GM18519 (cell line): ENCODE results near the gene PRDM11.

Experiments used
- ATAC-seq: cut with Tn5 transposase; IDR thresholded peaks from one replicate; pipeline ENCODE4 v1.9.1; 2021; ENCODE audit warnings: mild to moderate bottlenecking, moderate library complexity; ENCODE audit not compliant: unreplicated experiment, low FRiP score

Gene PRDM11

DNA sequence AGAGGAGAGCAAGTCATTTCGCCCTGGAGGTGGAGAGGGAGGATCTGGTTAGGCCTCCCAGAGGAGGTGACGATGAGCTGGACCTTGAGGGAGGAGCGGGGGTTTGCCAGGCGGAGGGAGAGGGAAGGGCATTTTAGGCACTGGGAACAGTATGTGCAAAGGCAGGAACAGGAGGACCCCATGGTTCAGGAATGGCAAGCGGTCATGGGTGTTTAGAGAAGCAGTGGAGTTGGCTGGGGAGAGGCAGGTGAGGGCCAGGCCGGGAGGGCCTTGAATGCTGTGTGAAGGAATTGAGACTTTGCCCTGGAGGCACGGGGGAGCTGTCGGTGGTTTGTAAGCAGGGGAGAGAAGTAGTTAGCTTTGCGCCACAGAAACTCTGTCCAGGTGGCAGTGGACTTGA, 10.3 kb downstream of the PRDM11 start:
- no peak for ATAC-seq

DNA sequence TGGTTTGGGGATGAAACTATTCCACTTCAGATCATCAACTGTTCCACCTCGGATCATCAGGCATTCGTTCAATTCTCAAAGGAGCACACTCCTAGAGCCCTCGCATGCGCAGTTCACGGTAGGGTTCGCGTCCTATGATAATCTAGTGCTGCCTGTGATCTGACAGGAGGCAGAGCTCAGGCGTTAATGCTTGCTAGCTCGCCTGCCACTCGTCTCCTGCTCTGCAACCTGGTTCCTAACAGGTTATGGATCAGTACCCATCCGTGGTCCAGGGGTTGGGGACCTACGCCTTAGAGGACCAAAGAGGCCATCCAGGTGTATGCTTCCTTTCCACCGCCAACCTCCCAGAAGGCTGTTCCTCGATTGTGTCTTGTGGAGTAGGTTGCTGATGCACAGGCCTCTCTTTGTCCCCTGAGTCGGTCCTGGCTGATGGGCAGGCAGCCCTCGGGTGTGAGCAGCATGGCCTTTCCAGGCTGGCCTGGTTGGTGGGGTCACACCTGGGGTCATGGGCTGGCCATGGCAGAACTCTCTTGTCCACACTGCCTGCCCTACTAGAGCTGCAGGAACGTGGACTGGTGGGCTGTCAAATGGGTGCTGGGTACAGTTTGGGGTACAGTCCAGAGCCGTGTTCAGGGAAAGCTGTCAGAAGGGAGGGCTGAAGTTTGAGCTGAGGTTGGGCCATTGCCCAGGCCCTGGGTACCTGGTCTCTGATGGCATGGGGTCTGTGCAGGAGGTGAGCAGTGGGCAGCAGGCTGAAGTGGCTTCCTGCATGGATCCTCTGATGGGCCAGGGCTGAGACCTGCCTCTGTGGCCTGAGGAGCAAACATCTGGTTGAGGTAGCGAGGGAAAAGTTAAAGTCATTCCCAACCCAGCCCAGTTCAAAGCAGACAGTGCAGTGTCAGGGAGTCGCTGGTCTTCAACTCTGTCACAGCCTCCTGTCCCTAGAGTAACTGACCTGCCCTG, 11.1 kb downstream of the PRDM11 start:
- ATAC-seq, result no peak

DNA sequence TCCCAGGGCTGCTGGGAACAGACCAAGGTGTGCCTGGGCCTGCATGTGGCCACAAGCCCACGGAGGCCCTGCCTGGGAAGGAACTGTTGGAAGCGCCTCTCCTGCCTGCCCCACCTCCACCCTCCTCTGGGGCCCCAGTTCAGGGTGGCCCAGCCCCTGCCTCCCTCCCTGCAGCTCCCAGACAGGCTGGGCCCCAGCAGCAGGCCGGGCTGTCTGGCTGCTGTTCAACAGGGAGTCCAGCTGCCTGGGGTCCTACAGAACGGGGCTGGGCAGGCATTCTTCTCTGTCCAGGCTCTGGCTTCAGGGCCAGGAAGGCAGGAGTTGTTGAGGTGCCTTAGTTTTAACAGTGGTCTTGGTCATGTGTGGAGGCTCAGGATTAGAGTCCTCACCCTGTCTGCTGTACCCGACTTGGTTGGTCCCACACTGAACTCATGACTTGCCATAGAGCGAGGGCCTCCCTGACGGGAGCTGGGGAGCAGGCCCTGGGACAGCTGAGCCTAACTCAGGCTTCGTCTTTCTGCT, 11.8 kb downstream of the PRDM11 start:
- ATAC-seq, result no peak

DNA sequence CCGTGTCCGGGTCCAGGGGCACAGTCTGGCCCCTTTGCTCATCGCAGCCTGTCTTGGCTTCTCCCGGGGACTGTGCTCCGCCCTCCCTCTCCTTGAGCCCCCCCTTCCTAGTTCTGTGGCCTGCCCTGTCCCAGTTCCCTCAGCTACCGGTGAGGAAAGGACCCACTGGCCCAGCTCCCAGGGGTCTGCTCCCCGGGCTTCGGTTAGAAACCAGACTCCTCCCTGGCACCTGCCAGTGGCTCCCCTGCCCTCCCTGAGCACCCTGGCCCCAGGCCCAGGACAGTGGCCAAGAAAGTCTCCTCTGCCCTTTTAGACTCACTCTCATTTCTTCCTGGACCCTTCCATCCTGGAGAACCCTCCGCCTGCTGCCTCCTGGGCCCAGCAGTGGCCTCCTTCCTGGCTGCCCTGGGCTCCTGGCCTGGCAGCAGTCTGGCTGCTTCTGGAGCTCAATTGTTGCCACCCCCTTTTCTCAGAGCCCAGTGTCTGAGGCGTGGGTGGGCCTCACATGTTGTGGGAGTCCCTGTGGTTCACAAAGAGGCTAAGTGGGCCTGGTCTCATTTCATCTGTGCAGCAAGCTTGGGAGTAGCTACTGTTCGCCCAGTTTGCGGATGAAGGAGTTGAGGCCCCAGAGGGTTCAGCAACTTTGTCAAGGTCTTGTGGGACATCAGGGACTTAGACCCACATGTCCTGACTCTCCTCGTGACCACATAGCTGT, 12.6 kb downstream of the PRDM11 start:
- ATAC-seq, result no peak

DNA sequence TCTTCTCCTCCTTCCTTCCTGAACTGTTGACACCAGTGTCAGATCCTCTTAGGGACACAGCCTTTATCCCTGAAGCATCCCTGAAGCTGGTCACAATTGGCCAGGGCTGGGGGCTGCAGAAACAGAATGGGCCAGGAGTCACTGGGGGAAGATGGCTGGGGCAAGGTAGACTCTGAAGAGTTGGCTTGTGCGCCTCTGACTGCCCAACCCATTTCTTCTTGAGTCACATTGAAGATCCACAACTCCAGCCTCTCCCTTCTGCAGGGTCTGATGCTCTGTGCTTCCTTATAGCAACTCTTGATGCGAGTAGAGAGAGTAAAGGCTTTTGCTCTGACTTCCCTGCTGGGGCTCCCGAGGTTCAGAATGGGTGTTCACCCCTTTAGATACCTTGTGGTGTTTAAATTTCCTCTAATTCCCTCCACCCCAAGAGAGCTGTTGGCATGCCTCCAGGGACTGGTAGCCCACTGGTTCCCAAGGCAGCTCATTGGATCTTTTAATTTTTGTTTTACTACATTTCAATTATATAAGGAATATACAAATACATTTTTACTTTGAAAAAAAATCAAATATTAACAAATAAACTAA, 13.4 kb downstream of the PRDM11 start:
- no peak for ATAC-seq

DNA sequence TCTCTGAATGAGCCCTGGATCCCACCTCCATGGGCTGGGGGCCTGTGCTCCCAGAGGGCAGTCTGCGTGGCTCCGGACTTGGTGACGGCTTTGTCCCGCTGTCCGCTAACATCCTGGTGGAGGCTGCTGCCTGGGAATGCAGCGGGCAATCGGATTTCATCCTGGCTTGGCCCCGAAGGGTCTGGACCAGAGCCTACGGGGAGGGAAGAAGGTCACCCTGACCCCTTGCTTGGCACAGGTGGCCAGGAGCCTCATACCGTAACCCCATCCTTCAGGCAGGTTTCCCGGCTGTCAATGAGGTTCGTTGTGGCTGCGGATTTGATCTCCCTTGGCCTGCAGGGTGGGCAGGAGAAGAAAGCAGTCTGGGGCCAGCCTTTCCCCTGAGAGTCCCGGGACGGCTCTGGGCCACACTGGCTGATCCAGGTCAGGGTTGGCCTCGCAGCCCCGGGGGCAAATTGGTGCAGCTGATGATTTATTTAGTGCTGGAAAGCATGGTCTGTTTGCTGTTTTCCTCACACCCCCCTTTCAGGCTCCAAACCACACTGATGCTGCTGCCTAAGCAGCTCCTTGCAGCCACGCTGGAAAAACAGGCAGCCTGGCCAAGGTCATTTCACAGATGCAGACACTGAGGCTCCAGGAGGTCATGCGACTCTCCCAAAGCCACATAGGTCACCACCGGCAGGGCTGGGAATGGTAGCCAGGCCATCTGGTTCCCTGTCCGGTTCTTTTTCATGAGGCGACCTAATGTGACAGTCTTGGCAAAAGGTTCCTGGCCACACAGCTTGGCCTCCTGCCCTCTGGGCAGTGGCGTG, 15.0 kb downstream of the PRDM11 start:
- no peak for ATAC-seq

DNA sequence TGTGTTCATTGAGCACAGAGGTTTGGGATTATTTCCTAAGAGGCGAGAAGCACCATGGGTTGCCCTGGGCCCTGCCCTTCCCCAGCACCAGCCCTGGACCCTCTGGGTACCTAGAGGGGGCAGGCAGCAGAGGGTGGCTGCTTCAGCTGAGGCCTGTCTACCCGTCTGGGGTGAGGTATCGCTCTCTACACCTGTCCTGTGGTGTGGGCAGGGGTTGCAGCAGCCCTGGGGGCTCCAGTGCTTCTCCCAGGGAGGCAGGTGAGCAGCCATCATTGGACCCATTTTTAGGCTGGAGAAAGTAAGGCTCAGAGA, 15.6 kb downstream of the PRDM11 start:
- no peak for ATAC-seq

DNA sequence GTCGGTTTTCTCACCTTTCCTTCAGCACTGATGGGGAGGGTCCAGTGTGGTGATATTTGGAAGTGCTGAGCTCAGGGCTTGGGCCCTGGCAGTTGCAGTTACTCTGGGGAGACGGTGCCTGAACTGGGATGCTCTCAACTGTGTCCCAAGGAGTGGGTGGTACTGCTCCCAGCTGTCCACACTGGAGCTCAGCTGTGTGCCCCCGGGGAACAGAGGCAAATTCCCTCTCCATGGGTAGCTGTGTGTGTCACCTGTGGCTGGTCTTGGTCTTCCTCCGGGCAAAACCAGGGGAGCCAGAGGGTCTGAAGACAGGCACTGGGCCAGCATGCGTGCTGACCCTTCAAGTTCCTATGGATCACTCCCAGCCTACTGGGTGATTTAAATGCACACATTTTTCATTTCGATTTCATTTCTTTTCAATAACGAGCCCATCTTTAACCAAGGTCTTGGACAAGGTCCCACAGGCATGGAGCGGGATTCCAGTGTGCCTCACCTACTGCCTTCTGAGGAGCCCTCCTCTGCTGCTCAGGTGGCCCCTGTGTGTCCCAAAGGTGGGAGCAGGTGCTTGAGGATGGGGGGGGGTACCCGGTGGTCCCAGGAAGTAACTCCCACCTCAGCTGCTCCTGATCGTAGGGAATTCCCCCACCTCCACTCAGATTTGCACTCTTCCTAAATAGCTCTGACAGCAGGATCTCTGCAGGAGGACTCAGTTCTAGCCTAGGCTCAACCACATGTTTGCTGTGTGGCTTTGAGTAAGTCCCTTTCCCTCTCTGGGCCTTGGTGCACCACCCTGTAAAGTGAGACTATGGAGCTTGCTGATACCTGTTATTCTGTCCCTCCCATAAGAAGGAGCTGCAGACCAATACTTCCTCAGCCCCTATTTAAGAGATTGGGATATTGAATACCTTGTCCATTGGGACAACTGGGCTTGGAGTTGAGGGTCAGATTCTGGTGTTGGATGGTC, 16.8 kb downstream of the PRDM11 start:
- ATAC-seq, result no peak

DNA sequence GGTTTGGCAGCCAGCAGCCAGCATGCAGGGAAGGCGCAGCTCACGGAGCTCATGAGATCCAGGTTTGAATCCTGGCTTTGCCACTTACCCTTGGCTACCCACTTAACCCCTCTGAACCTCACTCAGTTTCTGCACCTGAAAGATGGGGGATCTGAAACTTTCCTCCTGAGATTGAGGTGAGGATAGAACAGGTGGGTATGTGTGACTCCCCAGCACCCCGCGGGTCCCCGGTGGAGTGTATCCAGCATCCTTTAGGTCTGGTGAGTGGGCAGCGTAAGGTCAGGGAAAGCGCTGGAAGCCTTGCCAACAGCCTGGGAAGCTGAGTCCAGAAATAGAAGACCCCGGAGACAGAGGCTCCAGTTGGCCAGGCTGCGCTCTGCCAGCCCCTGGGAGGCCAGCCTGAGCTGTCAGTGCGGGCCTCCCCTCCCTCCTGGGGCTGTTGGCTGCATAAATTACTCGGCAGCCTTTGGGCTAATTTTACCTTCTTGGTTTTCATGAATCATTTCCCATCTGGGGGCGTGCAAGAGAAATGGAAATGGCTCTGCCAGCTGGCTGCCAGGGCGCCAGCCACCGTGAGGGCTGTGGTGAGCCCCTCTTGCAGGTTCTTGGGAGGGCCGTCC, 17.6 kb downstream of the PRDM11 start:
- no peak for ATAC-seq

DNA sequence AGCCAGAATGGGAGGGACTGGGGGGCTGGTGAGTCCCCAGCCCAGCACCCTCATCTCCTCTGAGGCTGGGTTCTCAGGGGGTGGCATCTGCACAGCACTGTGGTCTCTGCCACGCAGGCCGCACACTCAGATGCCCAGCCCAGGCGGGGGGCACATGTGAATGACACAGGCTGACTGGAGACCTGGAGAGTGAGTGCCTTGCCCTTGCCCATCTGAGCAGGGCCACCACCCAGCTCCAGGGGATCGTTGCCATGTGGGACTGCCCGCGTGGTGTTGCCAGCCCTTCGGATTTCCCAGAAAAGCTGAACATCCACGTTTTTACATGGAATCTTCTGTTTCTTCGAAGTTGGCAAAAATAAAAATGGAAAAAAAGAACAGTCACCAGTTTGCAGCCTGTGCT, 18.9 kb downstream of the PRDM11 start:
- ATAC-seq, result no peak

DNA sequence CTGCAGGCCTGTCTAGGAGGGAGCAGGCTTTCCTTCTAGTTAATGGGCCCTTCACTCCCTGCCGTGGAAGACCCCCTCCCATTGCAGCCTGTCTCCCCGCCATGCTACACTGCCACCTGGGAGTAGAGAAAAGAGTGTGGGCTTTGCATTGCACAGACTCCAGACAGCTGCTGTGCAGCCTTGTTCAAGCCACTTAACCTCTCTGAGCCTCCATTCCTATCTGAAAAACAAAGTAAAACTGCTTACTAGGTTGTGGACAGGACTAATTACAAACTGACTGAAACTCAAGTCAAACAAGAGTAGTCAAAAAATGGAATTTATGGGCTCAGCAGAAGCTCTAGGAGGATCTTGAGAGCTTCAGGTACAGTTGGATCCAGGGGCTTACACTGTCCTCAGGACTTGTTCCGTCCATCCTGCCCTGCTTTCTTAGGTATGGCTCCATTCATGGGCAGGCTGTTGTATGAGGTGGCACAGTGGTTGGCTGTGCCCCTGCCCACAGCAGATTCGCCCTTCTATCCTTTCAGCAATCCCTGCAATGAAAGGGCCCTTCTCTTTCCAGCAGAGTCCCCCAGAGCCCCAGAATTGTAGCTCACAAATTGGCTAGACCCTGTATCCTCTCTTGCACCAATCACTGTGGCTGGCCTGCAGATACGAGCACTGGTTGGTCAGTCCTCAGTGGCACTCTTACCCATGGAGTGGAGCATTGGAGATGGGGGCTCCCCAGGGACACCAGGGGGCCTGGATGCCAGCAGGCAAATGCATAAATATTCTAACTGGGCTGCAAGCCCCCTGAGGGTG, 19.6 kb downstream of the PRDM11 start:
- no peak for ATAC-seq

DNA sequence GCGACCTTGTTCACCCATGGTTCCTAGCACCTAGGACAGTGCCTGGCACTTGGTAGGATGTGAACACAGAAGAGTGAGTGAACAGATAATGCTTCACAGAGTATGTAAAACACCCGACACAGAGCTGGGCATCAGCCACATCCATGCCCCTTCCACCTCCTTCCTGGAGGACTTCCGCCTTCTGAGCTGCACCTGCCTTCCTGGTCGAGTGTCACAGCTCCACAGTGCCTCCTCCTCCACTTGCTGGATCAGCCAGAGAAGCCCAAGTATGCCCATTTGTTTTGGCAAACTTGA, 20.1 kb downstream of the PRDM11 start:
- ATAC-seq, result no peak

DNA sequence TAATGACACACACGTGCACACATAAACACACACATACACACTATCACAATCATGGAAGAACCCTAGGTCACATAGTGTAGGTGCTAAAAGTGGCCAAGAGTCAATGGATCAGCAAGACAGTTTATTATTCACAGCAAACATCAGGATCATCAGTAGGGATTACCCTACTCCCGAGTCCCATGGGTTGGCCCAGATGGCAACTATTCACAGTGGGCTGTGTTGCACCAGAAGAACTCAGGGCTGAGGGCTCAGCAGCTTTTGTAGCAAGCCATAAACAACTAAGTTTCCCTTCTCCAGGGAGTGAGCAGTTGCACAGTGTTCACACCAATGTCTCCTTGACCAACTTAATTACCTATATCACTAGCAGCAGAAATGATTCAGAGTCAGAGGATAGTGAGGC, 20.8 kb downstream of the PRDM11 start:
- ATAC-seq, result no peak

DNA sequence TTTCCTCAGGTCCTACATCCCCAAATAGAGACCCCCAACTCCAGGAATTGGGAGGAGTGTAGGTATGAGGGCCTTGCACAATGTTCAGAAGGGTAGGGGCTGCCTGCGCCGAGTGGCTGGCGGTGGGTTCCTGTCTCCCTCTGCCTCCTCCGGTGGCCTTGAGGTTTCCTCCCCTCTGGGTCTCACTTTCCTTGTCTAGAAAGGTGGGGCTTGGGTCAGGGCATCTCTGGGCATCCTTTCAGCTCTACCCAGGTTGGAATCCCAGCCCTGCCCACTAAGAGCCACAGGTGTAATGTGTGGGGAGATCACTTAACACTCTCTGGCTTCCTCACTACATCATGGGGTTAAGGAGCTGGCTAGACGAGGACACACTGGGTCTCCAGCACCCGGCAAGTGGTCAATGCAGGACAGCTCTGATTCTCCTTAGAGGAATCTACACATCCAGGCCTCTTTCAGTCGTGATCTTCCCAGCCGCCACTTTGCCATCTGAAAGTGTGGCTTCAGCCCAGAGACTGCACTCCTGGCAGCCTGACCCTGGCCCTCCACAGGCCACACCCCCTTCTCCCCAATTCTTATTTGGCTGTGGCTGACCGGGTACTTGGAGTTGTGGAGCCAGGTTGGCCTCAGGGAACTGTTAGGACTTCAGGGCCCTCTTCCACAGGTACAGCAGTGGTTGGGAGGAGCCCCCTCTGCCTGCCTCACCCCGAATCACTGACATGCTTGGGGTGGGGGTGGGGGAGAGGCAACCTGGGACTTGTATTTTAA, 22.1 kb downstream of the PRDM11 start:
- no peak for ATAC-seq

DNA sequence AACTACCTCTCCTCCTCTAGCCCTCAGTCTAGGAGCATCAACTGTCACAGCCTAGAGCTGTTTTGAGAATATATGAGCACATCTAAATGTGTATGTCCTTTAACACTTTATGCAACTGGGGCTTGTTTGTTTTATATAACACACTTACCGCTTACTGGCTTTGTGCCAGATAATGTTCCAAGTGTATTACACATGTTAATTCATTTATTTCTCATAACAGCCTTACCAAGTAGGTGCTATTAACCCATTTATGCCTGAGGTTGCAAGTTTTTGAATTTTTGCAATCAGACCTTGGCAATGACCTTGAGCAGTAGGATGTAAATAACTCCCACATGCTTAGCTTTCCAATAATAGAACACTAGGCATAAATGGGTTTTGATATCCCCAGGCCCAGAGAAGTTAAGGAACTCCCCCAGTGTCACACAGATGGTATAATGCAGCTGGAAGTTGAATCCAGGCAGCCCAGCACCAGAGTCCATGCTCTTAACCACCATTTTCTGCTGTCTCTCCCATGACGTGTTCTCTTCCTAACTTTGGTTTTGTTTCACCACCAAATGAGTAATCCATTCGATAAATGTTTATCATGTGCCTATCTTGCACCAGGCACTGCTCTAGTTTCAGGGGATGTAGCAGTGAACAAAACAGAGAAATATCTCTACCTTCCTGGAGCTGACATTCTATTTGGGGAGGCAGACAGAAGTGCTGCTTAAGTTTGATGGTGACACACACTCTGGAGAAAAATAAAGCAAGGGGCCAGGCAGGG, 23.1 kb downstream of the PRDM11 start:
- ATAC-seq, result no peak

DNA sequence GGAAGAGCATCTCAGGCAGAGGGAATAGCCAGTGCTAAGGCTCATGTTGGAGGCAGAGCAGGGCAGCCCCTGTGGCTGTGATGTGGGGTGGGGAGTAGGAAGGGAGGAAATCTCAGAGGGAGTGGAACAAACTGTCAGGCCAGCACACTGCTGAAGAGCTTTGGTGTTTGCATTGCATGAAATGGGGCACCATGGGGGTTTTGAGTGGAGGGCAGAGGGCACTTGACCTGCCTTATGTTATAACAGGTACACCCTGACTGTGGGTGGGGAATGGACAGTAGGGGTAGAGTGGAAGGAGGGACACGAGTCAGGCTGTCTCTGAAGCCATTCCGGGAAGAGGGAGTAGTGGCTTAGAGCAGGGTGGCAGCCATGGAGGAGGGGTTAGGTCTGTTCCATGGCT, 24.0 kb downstream of the PRDM11 start:
- no peak for ATAC-seq

DNA sequence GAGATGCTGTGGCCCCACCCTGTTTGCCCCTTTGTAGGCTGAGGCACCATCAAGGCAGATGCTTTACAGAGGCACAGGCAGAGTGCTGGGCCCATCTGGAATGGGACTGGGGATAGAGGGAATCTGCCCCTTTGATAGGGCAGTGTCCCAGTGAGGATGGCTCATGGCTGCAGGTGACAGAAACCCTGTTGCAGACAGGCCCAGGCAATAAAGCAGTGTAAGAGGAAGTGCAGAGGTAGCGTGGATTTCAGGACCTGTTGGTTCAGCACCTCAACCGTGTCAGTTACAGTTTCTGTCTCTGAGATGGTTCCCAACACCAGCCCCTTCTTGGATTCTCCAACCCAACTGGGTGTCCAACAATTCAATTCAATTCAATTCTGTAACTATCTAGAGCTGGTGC, 25.1 kb downstream of the PRDM11 start:
- ATAC-seq, result no peak
